Measurements from ENCODE around the gene COP1. TPM values are rescaled to one million over a fixed set of nuclear protein-coding genes. Genes with fewer than 3 reads are reported as not detected.

COP1 gene
- polyA plus RNA-seq, 3 donors, result 53.9 to 71.1 (median 56.6) TPM

DNA sequence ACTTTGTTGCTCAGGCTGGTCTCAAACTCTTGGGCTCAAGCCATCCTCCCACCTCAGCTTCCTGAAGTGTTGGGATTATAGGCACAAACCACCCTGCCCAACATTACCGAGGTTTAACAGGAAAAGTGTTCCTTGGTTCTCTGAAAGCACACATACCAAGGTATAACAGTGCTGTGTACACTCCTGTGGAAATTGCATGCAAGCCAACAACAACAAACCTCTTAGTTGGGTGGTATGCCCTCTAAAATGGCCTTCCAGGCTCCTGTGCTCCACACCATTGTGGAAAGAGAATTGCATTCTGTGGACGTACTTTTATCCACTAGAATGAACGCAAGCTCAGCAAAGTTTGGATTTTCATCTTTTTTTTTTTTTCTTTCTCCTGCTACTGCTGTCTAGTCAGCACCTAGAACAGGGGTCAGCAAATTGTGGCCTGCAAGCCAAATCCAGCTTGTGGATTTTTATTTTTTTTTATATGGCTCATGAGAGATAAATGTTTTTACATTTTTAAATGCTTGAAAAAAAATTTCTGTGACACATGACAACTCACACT, 271.4 kb downstream of the COP1 start:
- DNase-seq (ENCODE audit: extremely low read depth in 1 of 11, low read depth in 9 of 11, low spot score in 4 of 11), result no peak

DNA sequence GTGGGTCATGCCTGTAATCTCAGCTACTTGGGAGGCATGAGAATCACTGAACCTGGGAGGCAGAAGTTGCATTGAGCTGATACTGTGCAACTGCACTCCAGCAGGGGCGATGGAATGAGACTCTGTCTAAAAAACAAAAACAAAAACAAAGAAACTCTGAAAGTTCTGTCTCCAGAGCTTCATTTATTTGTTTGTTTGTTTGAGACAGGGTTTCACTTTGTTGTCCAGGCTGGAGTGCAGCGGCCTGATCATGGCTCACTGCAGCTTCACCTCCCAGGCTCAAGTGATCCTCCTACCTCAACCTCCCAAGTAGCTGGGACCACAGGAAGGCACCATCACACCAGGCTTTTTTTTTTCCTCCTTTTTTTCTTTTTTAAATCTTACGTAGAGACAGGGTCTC, 271.9 kb downstream of the COP1 start:
- no peak for DNase-seq (ENCODE audit: extremely low read depth in 1 of 11, low read depth in 9 of 11, low spot score in 4 of 11)

DNA sequence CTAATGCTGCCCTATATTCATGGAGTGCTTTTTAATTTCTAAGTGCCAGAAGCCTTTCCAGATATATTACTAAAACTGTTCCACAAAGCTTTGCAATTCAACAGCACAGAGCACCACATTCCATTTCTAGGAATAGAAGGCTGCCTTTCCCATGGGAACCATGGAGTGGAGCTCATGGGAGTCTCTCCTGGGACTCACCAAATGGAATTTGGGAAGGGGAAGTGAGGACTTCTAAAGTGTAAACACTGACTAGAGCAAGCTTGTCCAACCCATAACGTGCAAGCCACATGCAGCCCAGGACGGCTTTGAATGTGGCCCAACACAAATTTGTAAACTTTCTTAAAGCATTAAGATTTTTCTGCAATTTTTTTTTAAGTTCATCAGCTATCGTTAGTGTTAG, 273.3 kb downstream of the COP1 start:
- no peak for DNase-seq (ENCODE audit: extremely low read depth in 1 of 11, low read depth in 9 of 11, low spot score in 4 of 11)

GRCh38 chr1:175927944-175928343, 279.1 kb downstream of the COP1 start:
- no peak for DNase-seq (ENCODE audit: extremely low read depth in 1 of 11, low read depth in 9 of 11, low spot score in 4 of 11)

- DNase-seq (ENCODE audit: extremely low read depth in 1 of 11, low read depth in 9 of 11, low spot score in 4 of 11), result no peak
Observed at GRCh38 chr1:175922254-175922881, 284.7 kb downstream of the COP1 start.

DNA sequence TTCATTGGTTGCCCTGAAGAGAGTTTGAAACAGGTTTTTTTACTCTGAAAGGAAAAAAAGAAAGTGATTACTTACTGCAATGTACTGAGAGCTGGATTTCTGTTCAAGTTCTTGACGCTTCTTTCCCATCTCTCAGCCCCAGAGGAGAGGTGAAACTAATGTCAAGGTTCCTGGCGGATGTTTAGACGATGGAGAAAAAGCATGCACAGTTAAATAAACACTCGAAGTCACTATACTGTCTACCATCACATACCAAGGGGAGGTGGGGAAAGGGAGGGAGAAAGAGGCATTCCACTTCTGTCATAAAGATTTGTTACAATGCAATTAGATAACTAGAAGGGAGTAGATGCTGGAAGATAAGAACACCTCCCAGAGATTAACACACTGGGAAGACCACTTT, 286.7 kb downstream of the COP1 start:
- DNase-seq (ENCODE audit: extremely low read depth in 1 of 11, low read depth in 9 of 11, low spot score in 4 of 11), result no peak

DNA sequence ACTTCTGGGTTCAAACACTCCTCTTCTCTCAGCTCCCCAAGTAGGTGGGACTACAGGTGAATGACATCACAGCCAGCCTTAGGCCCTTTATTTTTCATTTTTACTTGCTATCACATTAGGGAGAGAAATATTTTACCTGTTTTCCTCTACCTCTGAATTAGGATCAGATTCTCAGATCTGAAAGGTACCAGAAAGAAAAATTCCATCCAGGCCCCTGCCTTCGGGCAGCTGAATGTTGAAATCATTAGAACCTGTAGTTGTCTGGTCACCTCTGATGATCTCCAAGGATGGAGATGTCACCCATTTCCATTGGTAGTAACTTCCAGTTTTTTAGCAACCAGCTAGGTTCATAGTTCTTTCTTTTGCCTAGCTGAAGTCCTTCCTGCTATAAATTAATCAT, 288.1 kb downstream of the COP1 start:
- DNase-seq (ENCODE audit: extremely low read depth in 1 of 11, low read depth in 9 of 11, low spot score in 4 of 11), result no peak

GRCh38 chr1:175918364-175918801, 288.7 kb downstream of the COP1 start:
- DNase-seq (ENCODE audit: extremely low read depth in 1 of 11, low read depth in 9 of 11, low spot score in 4 of 11), result no peak

- no peak for DNase-seq (ENCODE audit: extremely low read depth in 1 of 11, low read depth in 9 of 11, low spot score in 4 of 11)
Observed at GRCh38 chr1:175914115-175914514, 293.0 kb downstream of the COP1 start.

DNA sequence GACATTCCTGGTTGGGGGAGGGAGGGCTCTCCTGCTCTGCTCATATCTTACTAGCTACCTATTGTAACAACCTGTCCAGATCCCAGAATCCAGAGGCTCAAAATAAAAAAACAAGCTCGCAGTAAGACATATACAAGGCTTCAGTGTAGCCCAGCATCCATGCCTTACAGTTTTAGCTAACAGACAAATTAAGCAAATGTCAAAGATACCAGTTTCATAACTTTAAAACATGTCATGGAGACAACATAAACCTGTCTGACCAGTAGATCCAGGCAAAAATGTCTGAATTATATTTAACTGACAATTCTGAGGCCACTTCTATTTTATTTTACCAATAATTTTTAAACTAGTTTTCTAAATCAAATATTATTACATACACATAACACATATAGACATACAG, 295.9 kb downstream of the COP1 start:
- no peak for DNase-seq (ENCODE audit: extremely low read depth in 1 of 11, low read depth in 9 of 11, low spot score in 4 of 11)

- no peak for DNase-seq (ENCODE audit: extremely low read depth in 1 of 11, low read depth in 9 of 11, low spot score in 4 of 11)
Observed at GRCh38 chr1:175906370-175906769, 300.7 kb downstream of the COP1 start.

GRCh38 chr1:175904808-175905207, 302.3 kb downstream of the COP1 start:
- no peak for DNase-seq (ENCODE audit: extremely low read depth in 1 of 11, low read depth in 9 of 11, low spot score in 4 of 11)

- no peak for DNase-seq (ENCODE audit: extremely low read depth in 1 of 11, low read depth in 9 of 11, low spot score in 4 of 11)
Observed at GRCh38 chr1:175902281-175902680, 304.8 kb downstream of the COP1 start.

GRCh38 chr1:175901076-175901836, 305.8 kb downstream of the COP1 start:
- no peak for DNase-seq (ENCODE audit: extremely low read depth in 1 of 11, low read depth in 9 of 11, low spot score in 4 of 11)

- DNase-seq (ENCODE audit: extremely low read depth in 1 of 11, low read depth in 9 of 11, low spot score in 4 of 11), result no peak
Observed at GRCh38 chr1:175900171-175900570, 306.9 kb downstream of the COP1 start.

DNA sequence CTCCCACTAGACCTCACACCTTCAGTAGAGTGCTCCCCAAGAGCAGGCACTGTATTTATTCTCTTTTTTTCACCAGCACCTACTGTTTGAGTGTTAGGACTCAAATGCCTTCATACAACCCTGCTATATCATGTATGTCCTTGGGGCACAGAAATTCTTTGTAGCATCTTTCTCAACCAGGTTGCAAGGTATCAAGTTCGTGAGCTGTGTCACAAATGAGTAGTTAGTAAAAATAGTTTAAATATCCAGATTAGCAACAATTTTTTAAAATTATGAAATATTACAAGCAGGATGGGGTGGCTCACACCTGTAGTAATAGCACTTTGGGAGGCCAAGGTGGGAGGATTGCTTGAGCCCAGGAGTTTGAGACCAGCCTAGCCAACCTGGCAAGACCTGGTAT, 311.1 kb downstream of the COP1 start:
- no peak for DNase-seq (ENCODE audit: extremely low read depth in 1 of 11, low read depth in 9 of 11, low spot score in 4 of 11)
